ENCODE data around the gene CDK6.

Gene CDK6

GRCh38 chr7:92647652-92648051 lies 188.7 kb downstream of the CDK6 start:
- Histone ChIP-seq H3K9ac (ENCODE audit: low read depth, low read length, poor library complexity) (no peak overlapping the region), H2BK12ac (ENCODE audit: low read length) (no peak overlapping the region), H3K4me2 (ENCODE audit: insufficient read depth, low read length, poor library complexity, severe bottlenecking) (no peak overlapping the region), H3K9me3 (replicated peaks in 1 of 2; ENCODE audit: control insufficient read depth in 2 of 2, insufficient read depth in 1 of 2, low read depth in 1 of 2, low read length in 2 of 2) (peaks cover 0 to 3% of the 10 kb centered on the region in 2 donors), H3K27ac (replicated peaks; ENCODE audit: low read length) (no peak overlapping the region), H3K79me1 (ENCODE audit: low read depth, low read length) (no peaks in the 10 kb centered on the region), H2BK5ac (ENCODE audit: low read length) (no peak overlapping the region), H3K4me3 (ENCODE audit: low read length in 2 of 2) (no peak overlapping the region), H4K8ac (ENCODE audit: low read depth, low read length) (no peak overlapping the region), H2BK15ac (ENCODE audit: low read length) (no peak overlapping the region), H3K4ac (ENCODE audit: low read length) (no peak overlapping the region), H3K27me3 (ENCODE audit: control insufficient read depth in 3 of 3, insufficient read depth in 3 of 3, low read depth in 1 of 3, low read length in 3 of 3) (no peaks in the 10 kb centered on the region), H2AK5ac (ENCODE audit: low read depth, low read length) (no peak overlapping the region), H3K23ac (ENCODE audit: low read depth, low read length, poor library complexity) (no peak overlapping the region), H3K14ac (ENCODE audit: low read length) (no peak overlapping the region), H2BK120ac (ENCODE audit: low read depth, low read length) (no peak overlapping the region), H2AFZ (ENCODE audit: low read length) (no peak overlapping the region), H4K91ac (ENCODE audit: low read depth, low read length, poor library complexity) (no peak overlapping the region), H3K36me3 (replicated peaks in 1 of 2; ENCODE audit: control insufficient read depth in 2 of 2, insufficient read depth in 2 of 2, low read length in 2 of 2) (no peaks in the 10 kb centered on the region), H3K18ac (ENCODE audit: low read length) (no peak overlapping the region), H3K4me1 (ENCODE audit: control insufficient read depth in 2 of 2, insufficient read depth in 1 of 2, low read depth in 1 of 2, low read length in 2 of 2) (no peaks in the 10 kb centered on the region)
- no peak for DNase-seq (ENCODE audit: low spot score)
- WGBS, 2 donors (ENCODE audit: extremely low coverage in 2 of 2, insufficient read length in 2 of 2, insufficient replicate concordance in 1 of 2), result no CpG with 5 or more reads among the region's 2 CpGs

GRCh38 chr7:92647011-92647625 lies 189.3 kb downstream of the CDK6 start:
- H3K4ac ChIP-seq (ENCODE audit: low read length), result no peak overlapping the region
- no peak for DNase-seq (ENCODE audit: low spot score)
- no peak overlapping the region for H4K8ac ChIP-seq (ENCODE audit: low read depth, low read length)
- H3K27me3 ChIP-seq (ENCODE audit: control insufficient read depth in 3 of 3, insufficient read depth in 3 of 3, low read depth in 1 of 3, low read length in 3 of 3), result no peaks in the 10 kb centered on the region
- H3K9ac ChIP-seq (ENCODE audit: low read depth, low read length, poor library complexity), result no peak overlapping the region
- H2BK120ac ChIP-seq (ENCODE audit: low read depth, low read length), result no peak overlapping the region
- H2BK12ac ChIP-seq (ENCODE audit: low read length), result no peak overlapping the region
- no peak overlapping the region for H3K14ac ChIP-seq (ENCODE audit: low read length)
- H3K23ac ChIP-seq (ENCODE audit: low read depth, low read length, poor library complexity), result no peak overlapping the region
- no CpG with 5 or more reads among the region's 5 CpGs for WGBS, 2 donors (ENCODE audit: extremely low coverage in 2 of 2, insufficient read length in 2 of 2, insufficient replicate concordance in 1 of 2)
- H3K4me1 ChIP-seq (ENCODE audit: control insufficient read depth in 2 of 2, insufficient read depth in 1 of 2, low read depth in 1 of 2, low read length in 2 of 2), result no peaks in the 10 kb centered on the region
- no peak overlapping the region for H2BK5ac ChIP-seq (ENCODE audit: low read length)
- H2AFZ ChIP-seq (ENCODE audit: low read length), result no peak overlapping the region
- H3K27ac ChIP-seq (replicated peaks; ENCODE audit: low read length), result no peak overlapping the region
- H3K4me3 ChIP-seq (ENCODE audit: low read length in 2 of 2), result no peak overlapping the region
- no peak overlapping the region for H3K18ac ChIP-seq (ENCODE audit: low read length)
- H3K9me3 ChIP-seq (replicated peaks in 1 of 2; ENCODE audit: control insufficient read depth in 2 of 2, insufficient read depth in 1 of 2, low read depth in 1 of 2, low read length in 2 of 2), result peaks cover 0 to 3% of the 10 kb centered on the region in 2 donors
- H4K91ac ChIP-seq (ENCODE audit: low read depth, low read length, poor library complexity), result no peak overlapping the region
- no peaks in the 10 kb centered on the region for H3K36me3 ChIP-seq (replicated peaks in 1 of 2; ENCODE audit: control insufficient read depth in 2 of 2, insufficient read depth in 2 of 2, low read length in 2 of 2)
- no peak overlapping the region for H2AK5ac ChIP-seq (ENCODE audit: low read depth, low read length)
- H2BK15ac ChIP-seq (ENCODE audit: low read length), result no peak overlapping the region
- H3K79me1 ChIP-seq (ENCODE audit: low read depth, low read length), result no peaks in the 10 kb centered on the region
- H3K4me2 ChIP-seq (ENCODE audit: insufficient read depth, low read length, poor library complexity, severe bottlenecking), result no peak overlapping the region

GRCh38 chr7:92645114-92646061 lies 191.0 kb downstream of the CDK6 start:
- no peaks in the 10 kb centered on the region for H3K36me3 ChIP-seq (replicated peaks in 1 of 2; ENCODE audit: control insufficient read depth in 2 of 2, insufficient read depth in 2 of 2, low read length in 2 of 2)
- H3K9ac ChIP-seq (ENCODE audit: low read depth, low read length, poor library complexity), result no peak overlapping the region
- H4K91ac ChIP-seq (ENCODE audit: low read depth, low read length, poor library complexity), result no peak overlapping the region
- H3K23ac ChIP-seq (ENCODE audit: low read depth, low read length, poor library complexity), result no peak overlapping the region
- H3K4ac ChIP-seq (ENCODE audit: low read length), result no peak overlapping the region
- H2AK5ac ChIP-seq (ENCODE audit: low read depth, low read length), result no peak overlapping the region
- no peaks in the 10 kb centered on the region for H3K4me1 ChIP-seq (ENCODE audit: control insufficient read depth in 2 of 2, insufficient read depth in 1 of 2, low read depth in 1 of 2, low read length in 2 of 2)
- H3K18ac ChIP-seq (ENCODE audit: low read length), result no peak overlapping the region
- no peak for DNase-seq (ENCODE audit: low spot score)
- H3K4me2 ChIP-seq (ENCODE audit: insufficient read depth, low read length, poor library complexity, severe bottlenecking), result no peak overlapping the region
- H2BK12ac ChIP-seq (ENCODE audit: low read length), result no peak overlapping the region
- H2BK5ac ChIP-seq (ENCODE audit: low read length), result no peak overlapping the region
- no peak overlapping the region for H2BK15ac ChIP-seq (ENCODE audit: low read length)
- H3K27me3 ChIP-seq (ENCODE audit: control insufficient read depth in 3 of 3, insufficient read depth in 3 of 3, low read depth in 1 of 3, low read length in 3 of 3), result no peaks in the 10 kb centered on the region
- no peak overlapping the region for H2BK120ac ChIP-seq (ENCODE audit: low read depth, low read length)
- no peak overlapping the region for H4K8ac ChIP-seq (ENCODE audit: low read depth, low read length)
- peaks cover 0 to 3% of the 10 kb centered on the region in 2 donors for H3K9me3 ChIP-seq (replicated peaks in 1 of 2; ENCODE audit: control insufficient read depth in 2 of 2, insufficient read depth in 1 of 2, low read depth in 1 of 2, low read length in 2 of 2)
- no peak overlapping the region for H2AFZ ChIP-seq (ENCODE audit: low read length)
- H3K4me3 ChIP-seq (ENCODE audit: low read length in 2 of 2), result no peak overlapping the region
- H3K79me1 ChIP-seq (ENCODE audit: low read depth, low read length), result no peaks in the 10 kb centered on the region
- H3K14ac ChIP-seq (ENCODE audit: low read length), result no peak overlapping the region
- no peak overlapping the region for H3K27ac ChIP-seq (replicated peaks; ENCODE audit: low read length)
- WGBS, 2 donors (ENCODE audit: extremely low coverage in 2 of 2, insufficient read length in 2 of 2, insufficient replicate concordance in 1 of 2), result no CpG with 5 or more reads among the region's 11 CpGs

GRCh38 chr7:92644406-92645113 lies 191.8 kb downstream of the CDK6 start:
- H3K79me1 ChIP-seq (ENCODE audit: low read depth, low read length), result no peaks in the 10 kb centered on the region
- DNase-seq (ENCODE audit: low spot score), result no peak
- no peak overlapping the region for H2AK5ac ChIP-seq (ENCODE audit: low read depth, low read length)
- H4K91ac ChIP-seq (ENCODE audit: low read depth, low read length, poor library complexity), result no peak overlapping the region
- H2BK12ac ChIP-seq (ENCODE audit: low read length), result no peak overlapping the region
- no peak overlapping the region for H3K23ac ChIP-seq (ENCODE audit: low read depth, low read length, poor library complexity)
- H3K27ac ChIP-seq (replicated peaks; ENCODE audit: low read length), result no peak overlapping the region
- H3K9ac ChIP-seq (ENCODE audit: low read depth, low read length, poor library complexity), result no peak overlapping the region
- no peak overlapping the region for H2BK120ac ChIP-seq (ENCODE audit: low read depth, low read length)
- no peak overlapping the region for H3K4me2 ChIP-seq (ENCODE audit: insufficient read depth, low read length, poor library complexity, severe bottlenecking)
- H3K18ac ChIP-seq (ENCODE audit: low read length), result peak overlapping the region; percentile 15
- no peaks in the 10 kb centered on the region for H3K27me3 ChIP-seq (ENCODE audit: control insufficient read depth in 3 of 3, insufficient read depth in 3 of 3, low read depth in 1 of 3, low read length in 3 of 3)
- no peaks in the 10 kb centered on the region for H3K4me1 ChIP-seq (ENCODE audit: control insufficient read depth in 2 of 2, insufficient read depth in 1 of 2, low read depth in 1 of 2, low read length in 2 of 2)
- H4K8ac ChIP-seq (ENCODE audit: low read depth, low read length), result no peak overlapping the region
- no peak overlapping the region for H3K4me3 ChIP-seq (ENCODE audit: low read length in 2 of 2)
- H2BK5ac ChIP-seq (ENCODE audit: low read length), result no peak overlapping the region
- peak overlapping the region; percentile 66 for H3K14ac ChIP-seq (ENCODE audit: low read length)
- H2BK15ac ChIP-seq (ENCODE audit: low read length), result no peak overlapping the region
- peaks cover 0 to 3% of the 10 kb centered on the region in 2 donors for H3K9me3 ChIP-seq (replicated peaks in 1 of 2; ENCODE audit: control insufficient read depth in 2 of 2, insufficient read depth in 1 of 2, low read depth in 1 of 2, low read length in 2 of 2)
- no peaks in the 10 kb centered on the region for H3K36me3 ChIP-seq (replicated peaks in 1 of 2; ENCODE audit: control insufficient read depth in 2 of 2, insufficient read depth in 2 of 2, low read length in 2 of 2)
- H3K4ac ChIP-seq (ENCODE audit: low read length), result no peak overlapping the region
- no peak overlapping the region for H2AFZ ChIP-seq (ENCODE audit: low read length)
- WGBS, 2 donors (ENCODE audit: extremely low coverage in 2 of 2, insufficient read length in 2 of 2, insufficient replicate concordance in 1 of 2), result no CpG with 5 or more reads among the region's 6 CpGs

Measured in neuronal stem cell (in vitro differentiated cells).